ENCODE measurements around the gene SNRPA1. TPM values are rescaled to one million over a fixed set of nuclear protein-coding genes. Genes with fewer than 3 reads are reported as not detected.
A peak's percentile ranks its signal among the peaks of the same experiment; 100 is the strongest.

Gene SNRPA1
- total and polyA plus RNA-seq, 2 of the 13 experiments (the other 11 are each of a cell fraction or from before 2014, with no cell fraction given): 41.2 to 108 TPM

DNA sequence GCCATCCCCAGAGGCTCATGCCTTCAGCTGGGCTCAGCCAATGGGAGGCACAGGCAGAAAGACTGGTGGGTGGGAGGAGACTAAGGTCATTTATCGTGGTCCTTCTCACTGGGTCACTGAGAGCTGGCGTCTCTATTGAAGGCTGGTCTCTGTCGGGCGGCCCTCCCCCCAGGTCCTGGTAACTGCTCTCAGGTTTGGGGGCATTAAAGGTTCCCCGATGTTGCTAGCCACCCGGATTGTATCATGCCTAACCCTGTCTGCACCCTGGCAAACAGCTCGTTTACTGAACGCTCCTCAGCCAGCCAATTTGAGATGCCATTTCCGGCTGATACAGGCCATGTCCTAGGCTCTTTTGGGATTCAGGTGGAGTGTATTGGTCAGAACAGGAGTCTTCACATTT, 28.3 kb downstream of the SNRPA1 start:
- ATAC-seq (no peak), FAIRE-seq (no peak), DNase-seq (ENCODE audit: low spot score) (no peak)
- CTCF ChIA-PET (ENCODE audit: low intra/inter-chr PET ratio, low total read pairs): no interaction called here
- Histone ChIP-seq H3K27me3 (ENCODE audit: control insufficient read depth in 1 of 2, insufficient read depth in 2 of 2, low read length in 2 of 2) (peaks cover 0 to 7% of the 10 kb centered on the region in 2 experiments; a peak in 2 of 5 replicates), H3K9me3 (ENCODE audit: low read length) (no peaks in the 10 kb centered on the region), H3K79me2 (ENCODE audit: insufficient read depth, low read length) (no peaks in the 10 kb centered on the region), H2AFZ (ENCODE audit: low read length) (no peak overlapping the region), H3K36me3 (replicated peaks in 1 of 2; ENCODE audit: control insufficient read depth in 1 of 2, insufficient read depth in 2 of 2, low read length in 2 of 2) (peaks cover 0 to 15% of the 10 kb centered on the region in 2 experiments; a peak in 2 of 5 replicates), H3K9ac (ENCODE audit: insufficient read depth, low read depth, low read length) (no peak overlapping the region), H3K4me3 (replicated peaks in 1 of 3; ENCODE audit: insufficient read depth in 1 of 3, low read depth in 2 of 3, low read length in 3 of 3) (no peak overlapping the region), H4K20me1 (ENCODE audit: insufficient read depth, low read length) (no peaks in the 10 kb centered on the region; the same call in 1 of the 2 replicates), H3K4me1 (ENCODE audit: insufficient read depth, low read length) (no peaks in the 10 kb centered on the region), H3K4me2 (ENCODE audit: low read depth, low read length) (no peak overlapping the region), H3K27ac (ENCODE audit: extremely low read length, insufficient read depth, low read length) (no peak overlapping the region)
- BruUV-seq (replicated peaks): no TSS peak
- intact Hi-C loops (cut with micrococcal nuclease; ENCODE audit: unreplicated experiment) (no loop called here), in situ Hi-C loops (cut with HindIII; ENCODE audit: extremely low pct_ligation_motif_present, low pct_unique_long_range_greater_than_20kb) (loop anchor here (25.0 kb wide), 2 partner anchors 354 to 604 kb away; partner anchors contain the start of gene LRRK1)
- POLR2A ChIA-PET: interaction anchor here (1.0 kb wide), 1 partner anchor 9 kb away, joined by 4 read pairs; no protein-coding TSS in a partner anchor
- WGBS (ENCODE audit: low lambda C conversion rate): 88% methylated on average over 5 of the region's 9 CpGs
- TF ChIP-seq DRAP1 (CRISPR knock-in tag; IDR thresholded peaks at IDR 0.05): no peak
- no peak for TF ChIP-seq MEF2D (CRISPR knock-in tag; IDR thresholded peaks at IDR 0.05)
- no peak for TF ChIP-seq ZFP36L1 (CRISPR knock-in tag; IDR thresholded peaks at IDR 0.05)
- no peak for TF ChIP-seq ARNTL (CRISPR knock-in tag; IDR thresholded peaks at IDR 0.05)

DNA sequence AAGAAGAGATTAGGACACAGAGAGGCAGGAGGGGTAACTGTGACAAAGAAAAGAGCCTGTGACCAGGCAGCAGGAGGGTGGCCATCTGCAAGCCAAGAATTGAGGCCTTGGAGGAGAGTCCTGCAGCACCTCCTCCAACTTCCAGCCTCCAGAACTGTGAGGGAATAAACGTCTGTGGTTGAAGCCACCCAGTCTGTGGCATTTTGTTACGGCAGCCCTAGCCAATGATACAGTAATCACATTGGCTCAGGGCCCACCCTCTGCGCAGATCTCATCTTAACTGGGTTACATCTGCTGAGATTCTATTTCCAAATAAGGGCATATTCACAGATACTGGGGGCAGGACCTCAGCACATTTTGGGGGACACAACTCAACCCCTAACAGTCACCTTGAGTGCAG, 29.0 kb downstream of the SNRPA1 start:
- in situ Hi-C loops (cut with HindIII; ENCODE audit: extremely low pct_ligation_motif_present, low pct_unique_long_range_greater_than_20kb): loop anchor here (25.0 kb wide), 2 partner anchors 354 to 604 kb away; partner anchors contain the start of gene LRRK1
- no peak overlapping the region for H3K9ac ChIP-seq (ENCODE audit: insufficient read depth, low read depth, low read length)
- TF ChIP-seq POLR2A (IDR thresholded peaks at IDR 0.05; ENCODE audit: insufficient read depth in 1 of 2, low read depth in 2 of 2, low read length in 2 of 2): 0 out of 4 replicates have a peak, but pooled peaks of 1 of the 2 experiments have one; percentile 6
- TF ChIP-seq, protein P1, sequence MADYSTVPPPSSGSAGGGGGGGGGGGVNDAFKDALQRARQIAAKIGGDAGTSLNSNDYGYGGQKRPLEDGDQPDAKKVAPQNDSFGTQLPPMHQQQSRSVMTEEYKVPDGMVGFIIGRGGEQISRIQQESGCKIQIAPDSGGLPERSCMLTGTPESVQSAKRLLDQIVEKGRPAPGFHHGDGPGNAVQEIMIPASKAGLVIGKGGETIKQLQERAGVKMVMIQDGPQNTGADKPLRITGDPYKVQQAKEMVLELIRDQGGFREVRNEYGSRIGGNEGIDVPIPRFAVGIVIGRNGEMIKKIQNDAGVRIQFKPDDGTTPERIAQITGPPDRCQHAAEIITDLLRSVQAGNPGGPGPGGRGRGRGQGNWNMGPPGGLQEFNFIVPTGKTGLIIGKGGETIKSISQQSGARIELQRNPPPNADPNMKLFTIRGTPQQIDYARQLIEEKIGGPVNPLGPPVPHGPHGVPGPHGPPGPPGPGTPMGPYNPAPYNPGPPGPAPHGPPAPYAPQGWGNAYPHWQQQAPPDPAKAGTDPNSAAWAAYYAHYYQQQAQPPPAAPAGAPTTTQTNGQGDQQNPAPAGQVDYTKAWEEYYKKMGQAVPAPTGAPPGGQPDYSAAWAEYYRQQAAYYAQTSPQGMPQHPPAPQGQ (CRISPR knock-in tag; IDR thresholded peaks at IDR 0.05; ENCODE audit: borderline replicate concordance): no peak
- H3K79me2 ChIP-seq (ENCODE audit: insufficient read depth, low read length): no peaks in the 10 kb centered on the region
- H3K4me1 ChIP-seq (ENCODE audit: insufficient read depth, low read length): no peaks in the 10 kb centered on the region
- WGBS (ENCODE audit: low lambda C conversion rate): 50% methylated on average over 2 of the region's 3 CpGs
- no peak for ATAC-seq
- no peak overlapping the region for H3K4me3 ChIP-seq (replicated peaks in 1 of 3; ENCODE audit: insufficient read depth in 1 of 3, low read depth in 2 of 3, low read length in 3 of 3)
- H3K27me3 ChIP-seq (ENCODE audit: control insufficient read depth in 1 of 2, insufficient read depth in 2 of 2, low read length in 2 of 2): peaks cover 0 to 7% of the 10 kb centered on the region in 2 experiments; a peak in 2 of 5 replicates
- no peak overlapping the region for H2AFZ ChIP-seq (ENCODE audit: low read length)
- CTCF ChIA-PET (ENCODE audit: low intra/inter-chr PET ratio, low total read pairs): no interaction called here
- H3K36me3 ChIP-seq (replicated peaks in 1 of 2; ENCODE audit: control insufficient read depth in 1 of 2, insufficient read depth in 2 of 2, low read length in 2 of 2): peaks cover 0 to 7% of the 10 kb centered on the region in 2 experiments; a peak in 2 of 5 replicates
- H3K27ac ChIP-seq (ENCODE audit: extremely low read length, insufficient read depth, low read length): no peak overlapping the region
- intact Hi-C loops (cut with micrococcal nuclease; ENCODE audit: unreplicated experiment): no loop called here
- DNase-seq (ENCODE audit: low spot score): no peak
- H3K4me2 ChIP-seq (ENCODE audit: low read depth, low read length): no peak overlapping the region
- BruUV-seq (replicated peaks): no TSS peak
- H4K20me1 ChIP-seq (ENCODE audit: insufficient read depth, low read length): no peaks in the 10 kb centered on the region; the same call in 1 of the 2 replicates
- POLR2A ChIA-PET: no interaction called here
- no peaks in the 10 kb centered on the region for H3K9me3 ChIP-seq (ENCODE audit: low read length)
- FAIRE-seq: no peak

All from HepG2 (cell line).